GM21529 (cell line): Measurements from ENCODE around the gene PTPN21.

Experiments used
- ATAC-seq: cut with Tn5 transposase; IDR thresholded peaks from one replicate; pipeline ENCODE4 v1.9.1; 2021; ENCODE audit not compliant: unreplicated experiment

PTPN21 gene

DNA sequence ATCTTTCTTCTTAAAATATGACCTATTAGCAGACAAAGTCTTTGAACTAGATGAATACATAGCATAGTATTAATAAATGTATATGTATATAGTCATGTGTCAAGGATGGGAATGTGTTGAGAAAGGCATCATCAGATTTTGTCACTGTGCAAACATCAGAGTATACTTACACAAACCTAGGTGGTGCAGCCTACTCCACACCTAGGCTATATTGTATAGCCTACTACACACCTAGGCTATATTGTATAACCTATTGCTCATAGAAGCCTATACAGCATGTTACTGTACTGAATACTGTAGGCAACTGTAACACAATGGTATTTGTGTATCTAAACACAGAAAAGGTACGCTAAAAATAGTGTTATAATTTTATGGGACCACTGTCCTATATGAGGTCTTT, 47.6 kb downstream of the PTPN21 start:
- no peak for ATAC-seq

DNA sequence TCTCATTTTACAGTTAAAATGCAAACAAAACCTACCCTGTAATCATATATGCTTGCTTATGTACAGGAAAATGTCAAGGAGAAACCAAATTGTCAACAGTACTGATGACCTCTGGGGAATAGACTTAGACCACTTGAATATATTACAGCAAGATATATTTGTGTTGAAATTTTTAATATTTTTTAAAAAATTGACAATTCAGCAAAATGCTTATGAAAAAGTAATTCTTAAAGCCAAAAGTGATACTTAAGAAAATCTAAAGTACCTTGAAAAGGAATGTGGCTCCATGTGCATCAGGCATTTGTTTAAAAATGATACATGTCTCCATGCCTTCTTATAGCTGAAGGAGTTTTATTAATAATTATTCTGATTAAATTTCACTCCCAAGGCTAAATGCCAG, 49.2 kb downstream of the PTPN21 start:
- ATAC-seq, result no peak

DNA sequence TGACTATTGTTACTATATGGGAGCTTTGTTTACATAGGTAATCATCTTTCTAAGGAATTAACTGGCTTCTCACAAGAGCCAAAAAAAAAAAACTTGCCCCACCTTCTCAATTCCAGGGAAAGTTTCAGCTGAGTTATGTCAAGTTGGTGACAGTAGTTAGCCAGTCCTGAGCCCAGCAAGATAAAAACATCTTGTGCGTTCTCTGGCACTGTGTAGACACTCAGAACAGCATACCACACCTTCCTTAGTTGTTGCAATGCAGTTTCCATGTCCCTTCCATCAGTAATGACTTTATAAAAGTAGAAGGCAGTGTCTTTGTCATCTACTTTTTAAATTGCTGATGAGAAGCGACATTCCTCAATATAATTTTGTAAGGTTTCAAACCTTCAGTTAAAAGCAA, 50.2 kb downstream of the PTPN21 start:
- ATAC-seq, result no peak

DNA sequence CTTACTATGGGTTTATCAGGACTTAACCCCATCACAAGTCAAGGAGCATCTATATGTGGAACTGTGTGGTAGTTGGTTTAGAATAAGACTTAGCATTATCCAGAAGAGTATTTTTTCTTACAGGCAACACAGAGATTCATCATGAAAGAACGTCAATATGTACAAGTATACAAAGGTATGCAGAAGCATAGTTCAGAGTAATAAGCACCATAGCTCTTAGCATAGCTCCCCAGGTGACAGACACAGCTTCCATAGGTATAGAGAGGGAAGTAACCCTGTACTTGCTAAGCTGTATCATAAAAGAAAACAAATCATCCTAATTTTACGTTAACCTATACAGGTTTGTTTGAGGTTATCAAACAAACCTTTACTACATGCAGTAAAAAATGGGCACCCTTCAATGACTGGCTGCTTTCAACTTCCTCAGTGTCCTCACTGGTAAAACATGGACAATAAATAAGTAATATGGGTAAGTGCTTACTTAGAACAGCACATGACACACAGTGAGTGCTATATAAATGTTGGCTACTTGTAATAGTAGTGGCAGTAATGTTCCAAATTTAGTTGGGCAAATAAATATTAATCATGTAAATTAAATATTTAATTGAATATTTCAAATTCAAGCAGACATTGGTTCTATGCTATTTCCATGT, 50.9 kb downstream of the PTPN21 start:
- no peak for ATAC-seq

DNA sequence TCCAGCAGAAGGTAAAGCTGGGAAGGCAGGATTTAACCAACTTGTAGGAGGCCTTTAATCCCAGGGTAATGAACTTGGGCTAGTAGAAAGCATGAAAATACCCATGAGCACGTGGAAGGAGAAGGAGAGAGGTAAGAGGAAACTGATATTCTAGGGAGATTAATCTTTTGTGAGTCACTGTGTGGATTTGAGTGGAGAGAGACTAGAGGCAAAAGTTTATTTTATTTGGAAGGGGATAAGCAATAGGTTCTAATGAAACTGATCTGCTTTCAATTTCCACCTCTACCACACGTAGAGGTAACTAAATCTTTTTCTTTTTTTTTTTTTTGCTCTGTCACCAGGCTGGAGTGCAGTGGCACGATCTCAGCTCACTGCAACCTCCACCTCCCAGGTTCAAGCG, 52.1 kb downstream of the PTPN21 start:
- no peak for ATAC-seq

DNA sequence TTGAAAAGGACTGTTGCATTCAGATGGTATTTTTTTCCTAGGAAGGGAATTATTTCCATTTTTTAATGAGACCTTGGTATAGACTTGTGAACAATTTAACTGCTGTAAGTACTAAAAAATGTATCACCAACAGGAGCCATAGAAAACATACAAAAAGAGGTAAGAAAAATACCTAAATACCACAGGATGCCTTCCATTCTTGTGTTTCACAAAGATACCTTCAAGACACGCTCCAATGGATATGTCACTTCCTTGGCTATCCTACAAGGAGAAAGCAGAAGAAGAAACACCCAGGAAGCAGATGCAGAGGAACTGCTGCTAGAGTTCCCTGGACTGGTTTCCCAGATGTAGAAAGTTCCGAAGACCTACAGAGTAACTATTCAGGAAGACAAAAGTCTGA, 54.2 kb downstream of the PTPN21 start:
- no peak for ATAC-seq

DNA sequence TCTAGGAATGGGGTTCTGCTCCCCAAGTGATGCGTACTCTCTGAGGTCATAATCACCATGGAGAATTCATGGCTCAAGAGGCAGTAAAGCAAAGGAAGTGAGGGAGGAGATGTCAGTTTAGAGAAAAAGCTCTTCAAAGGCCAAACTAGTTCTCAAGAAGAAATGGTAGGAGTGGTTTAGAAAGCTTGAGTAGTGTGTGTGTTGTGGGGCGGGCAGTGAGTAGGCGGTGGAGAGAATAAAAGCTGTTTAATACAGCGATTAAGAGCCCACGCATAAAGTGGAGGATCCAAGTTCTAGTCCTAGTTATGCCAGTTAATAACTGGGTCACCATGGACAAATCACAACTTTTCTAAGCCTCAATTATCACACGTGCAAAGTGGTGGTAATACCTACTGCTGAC, 55.6 kb downstream of the PTPN21 start:
- no peak for ATAC-seq

DNA sequence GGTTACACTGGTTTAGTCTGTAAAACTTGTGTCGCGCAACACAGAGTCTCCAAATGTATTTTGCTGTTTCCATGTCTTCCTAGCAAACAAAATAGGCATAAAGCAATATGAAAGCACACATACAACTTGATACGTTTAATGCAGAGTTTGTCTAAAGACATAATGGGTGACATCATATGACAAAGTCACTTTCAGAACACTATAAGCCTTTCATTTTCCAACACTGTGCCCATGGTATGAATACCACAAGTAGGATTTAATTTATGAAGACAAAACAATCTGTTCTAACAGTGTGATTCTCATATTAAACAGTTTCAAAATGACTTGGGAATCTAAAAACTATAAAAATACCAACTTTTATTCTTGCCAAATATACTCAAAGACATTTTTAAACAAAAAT, 58.4 kb downstream of the PTPN21 start:
- ATAC-seq, result no peak

DNA sequence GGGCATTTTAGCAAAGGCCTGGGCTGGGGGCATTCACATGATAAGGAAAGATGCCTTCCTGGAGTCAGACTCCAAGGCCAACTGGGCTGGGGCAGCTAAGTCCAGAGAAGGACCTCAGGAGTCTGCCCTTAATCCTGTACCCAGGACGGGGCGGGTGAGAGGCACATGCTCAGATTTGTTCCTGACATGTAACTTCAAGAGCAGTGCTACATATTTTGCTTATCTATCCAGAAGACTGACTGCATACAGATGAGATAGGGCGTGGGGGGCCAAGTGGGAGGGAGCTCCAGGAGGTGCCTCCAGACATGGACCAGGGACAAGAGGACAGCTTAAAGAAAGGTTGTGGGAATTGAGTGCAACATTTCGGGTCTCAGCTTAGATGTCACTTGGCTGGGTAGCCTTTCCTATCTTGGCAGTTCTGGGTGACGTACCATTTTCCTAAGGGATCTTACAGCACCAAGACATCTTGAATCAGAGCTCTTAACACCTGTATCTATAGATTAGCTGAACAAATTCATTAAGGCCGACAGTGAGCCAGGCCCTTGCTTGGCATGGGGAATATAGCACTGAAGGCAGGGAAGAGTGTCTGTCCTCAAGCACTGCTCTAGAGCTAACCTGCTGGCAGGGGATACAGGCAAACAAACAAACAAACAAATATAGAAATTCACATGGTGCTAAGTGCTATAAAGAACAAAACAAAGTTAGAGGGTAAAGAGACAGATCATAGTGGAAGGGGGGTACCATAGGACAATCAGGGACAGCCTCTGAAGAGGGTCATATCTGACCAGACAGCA, 61.2 kb downstream of the PTPN21 start:
- ATAC-seq, result no peak

DNA sequence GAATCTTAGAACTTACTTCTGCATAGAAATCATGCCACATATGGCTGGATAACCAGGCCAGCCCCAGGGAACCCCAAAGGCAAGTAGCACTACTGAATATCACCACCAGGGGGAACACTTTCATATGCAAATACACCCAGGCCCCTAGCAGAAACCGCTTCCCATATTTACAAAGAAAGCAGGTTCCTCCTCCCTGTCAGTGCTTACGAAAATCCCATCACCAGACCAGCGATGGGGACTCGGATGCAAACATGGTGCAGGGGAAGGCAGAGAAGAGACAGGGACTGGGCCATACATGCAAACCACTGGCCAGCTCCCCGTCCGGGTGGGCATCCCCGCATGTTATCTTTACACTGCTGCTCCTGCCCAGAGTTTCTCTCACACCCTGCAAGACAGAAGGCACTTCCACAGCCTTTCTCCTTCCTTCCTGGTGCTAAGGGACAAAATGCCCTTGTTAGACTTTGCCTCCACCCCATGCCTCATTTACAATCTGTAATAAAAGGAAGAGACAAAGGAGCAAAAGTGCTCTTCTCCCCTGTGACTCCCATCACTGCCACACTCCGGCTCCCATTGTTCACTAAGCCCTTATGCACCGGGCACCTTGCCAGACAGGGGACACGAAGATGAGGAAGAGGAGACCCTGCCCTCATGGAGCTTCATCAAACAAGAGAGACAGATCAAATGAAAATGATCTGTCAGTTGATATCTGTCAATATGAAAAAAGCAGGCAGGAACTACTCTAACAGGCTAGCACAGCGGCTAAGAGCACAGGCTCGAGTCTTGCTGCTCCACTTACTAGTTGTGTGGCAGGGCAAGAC, 62.3 kb downstream of the PTPN21 start:
- peak; percentile 96 for ATAC-seq

DNA sequence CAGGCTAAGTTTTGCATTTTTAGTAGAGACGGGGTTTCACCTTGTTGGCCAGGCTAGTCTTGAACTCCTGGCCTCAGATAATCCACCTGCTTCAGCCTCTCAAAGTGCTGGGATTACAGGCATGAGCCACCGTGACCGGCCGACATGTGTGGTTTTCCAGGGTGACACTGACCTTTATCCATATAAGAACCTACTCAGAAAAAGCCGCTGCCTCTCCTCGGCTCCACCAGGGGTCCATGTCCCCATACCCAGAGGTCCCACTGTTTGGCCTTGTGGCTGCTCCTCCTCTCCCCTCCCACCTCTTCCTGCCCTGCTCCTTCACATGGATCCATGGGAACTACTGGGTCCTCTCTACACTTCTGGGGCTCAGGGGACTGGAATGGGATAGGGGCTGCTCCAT, 64.6 kb downstream of the PTPN21 start:
- ATAC-seq, result no peak

DNA sequence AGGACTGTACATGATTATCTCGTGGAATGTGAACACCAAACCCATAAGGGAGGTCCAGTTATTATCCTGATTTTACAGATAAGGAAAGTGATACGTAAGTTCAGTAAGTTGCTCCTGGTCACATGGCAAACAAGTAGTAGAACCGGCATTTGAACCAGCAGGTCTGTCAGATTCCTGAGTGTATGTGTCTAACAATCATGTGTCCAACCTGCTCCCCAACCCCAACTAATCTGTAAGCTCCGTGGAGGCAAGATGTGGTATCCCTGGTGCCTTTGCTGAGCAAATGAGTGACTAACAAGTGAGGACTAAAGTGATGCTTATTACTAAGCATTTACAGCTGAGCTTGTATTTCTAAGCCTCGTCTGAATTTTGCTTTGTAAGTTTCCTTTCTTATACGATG, 65.9 kb downstream of the PTPN21 start:
- no peak for ATAC-seq

DNA sequence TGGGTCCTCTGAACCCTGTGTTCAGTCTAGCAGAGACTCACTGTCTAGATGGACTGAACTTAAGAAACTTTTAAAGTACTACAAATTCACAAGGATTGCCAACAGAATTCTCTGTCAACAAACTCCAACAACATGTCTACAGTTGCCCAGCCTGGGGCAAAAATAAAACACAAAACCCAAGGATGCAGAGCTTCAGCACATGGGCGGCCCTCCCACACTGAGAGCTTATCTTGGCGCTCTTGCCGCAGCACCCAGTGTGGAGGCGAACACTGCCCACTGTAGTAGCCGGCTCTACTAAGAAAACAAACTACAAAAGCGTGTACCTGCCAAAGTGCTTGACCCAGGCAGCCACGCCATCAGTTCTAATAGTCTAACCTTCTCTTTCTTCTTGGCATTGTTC, 66.7 kb downstream of the PTPN21 start:
- no peak for ATAC-seq

DNA sequence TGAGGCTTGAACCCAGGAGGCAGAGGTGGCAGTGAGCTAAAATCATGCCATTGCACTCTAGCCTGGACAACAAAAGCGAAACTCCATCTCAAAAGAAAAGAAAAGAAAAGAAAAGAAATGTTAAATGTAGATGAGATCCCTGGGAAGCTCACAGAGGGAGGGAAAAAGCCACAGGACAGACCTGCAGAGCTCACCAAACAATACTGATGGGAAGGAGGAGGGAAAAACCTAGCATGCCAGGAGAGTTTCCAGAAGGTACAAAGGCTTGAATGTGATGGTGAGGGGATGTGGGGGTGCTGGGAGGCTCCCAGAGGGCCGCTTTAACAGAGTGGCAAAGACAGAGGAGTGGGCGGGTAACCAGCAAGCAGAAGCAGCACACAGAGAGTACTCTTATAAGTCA, 72.3 kb downstream of the PTPN21 start:
- ATAC-seq, result no peak

DNA sequence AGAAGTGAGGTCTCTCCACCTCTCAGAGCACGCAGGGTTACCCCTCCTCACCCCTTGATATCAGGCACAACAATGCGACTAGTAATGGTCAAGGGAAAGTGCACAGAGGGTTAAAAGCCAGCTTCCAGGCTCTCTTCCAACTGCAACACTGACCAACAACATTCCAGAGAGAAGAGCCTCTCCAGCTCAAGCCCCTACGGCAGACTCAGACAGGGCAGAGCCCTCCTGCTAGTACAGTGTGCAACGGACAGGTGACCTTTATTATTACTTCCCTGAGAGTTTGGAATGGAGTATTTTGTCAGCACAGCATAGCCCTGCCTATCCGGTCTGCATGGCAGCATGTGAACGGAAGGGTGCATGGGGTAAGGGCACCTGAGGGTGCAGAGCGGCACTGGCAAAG, 73.0 kb downstream of the PTPN21 start:
- ATAC-seq, result no peak

DNA sequence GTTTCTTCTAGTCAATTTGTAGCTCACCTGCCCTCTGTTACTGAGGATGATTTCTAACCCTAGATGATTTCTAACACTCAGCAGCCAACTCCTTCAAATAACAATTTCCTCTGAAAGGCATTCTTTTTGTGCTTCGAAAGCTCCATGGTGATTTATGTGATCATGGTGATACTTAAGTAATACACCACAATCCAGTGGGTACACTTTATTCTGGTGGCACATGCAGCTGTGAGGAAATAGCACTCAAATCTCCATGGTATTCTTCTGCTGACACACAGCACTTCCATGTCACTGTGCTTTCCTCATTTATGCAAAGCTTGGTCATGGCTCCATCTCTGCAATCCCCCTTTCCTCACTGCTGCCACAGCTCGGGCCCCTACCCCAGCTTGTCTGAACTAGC, 73.7 kb downstream of the PTPN21 start:
- no peak for ATAC-seq

DNA sequence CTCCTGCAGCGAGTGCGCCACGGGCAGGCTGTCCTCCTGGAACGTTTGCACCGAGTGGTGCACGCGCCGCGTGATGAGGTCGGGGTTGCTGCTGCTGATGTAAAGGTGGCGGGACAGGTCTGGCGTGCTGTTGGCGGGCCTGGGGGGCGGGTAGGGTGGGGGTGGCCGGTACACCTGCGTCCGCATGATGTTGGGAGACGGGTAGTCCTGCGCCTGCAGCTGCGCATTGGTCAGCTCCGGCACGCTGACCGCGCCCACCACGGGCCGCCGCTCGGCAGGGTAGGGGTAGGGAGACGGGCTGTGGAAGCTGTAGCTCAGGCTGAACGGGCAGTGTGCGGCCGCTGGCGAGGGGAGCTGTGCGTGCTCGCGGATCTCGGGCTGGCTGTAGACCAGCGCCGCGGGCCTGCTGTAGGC, 75.2 kb downstream of the PTPN21 start:
- no peak for ATAC-seq

DNA sequence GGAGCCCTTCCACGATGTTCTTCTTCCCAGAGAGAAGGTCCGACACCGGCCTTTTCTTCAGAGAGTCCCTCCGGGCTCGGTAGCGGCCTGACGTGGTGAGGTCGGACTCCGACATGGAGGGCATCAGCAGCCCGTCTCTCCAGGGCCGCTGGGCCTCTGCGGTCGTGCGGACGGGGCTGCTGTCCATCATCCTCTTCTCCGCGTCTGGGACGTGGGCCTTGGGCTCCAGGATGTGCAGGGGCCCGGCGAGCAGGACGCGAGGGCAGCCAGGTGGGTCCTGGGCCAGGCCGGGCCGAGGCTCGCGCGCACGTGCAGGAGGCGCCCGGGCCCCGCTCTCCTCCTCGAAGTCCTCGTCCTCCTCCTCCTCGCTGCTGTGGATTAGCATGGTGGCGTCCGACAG, 75.9 kb downstream of the PTPN21 start:
- ATAC-seq, result no peak

DNA sequence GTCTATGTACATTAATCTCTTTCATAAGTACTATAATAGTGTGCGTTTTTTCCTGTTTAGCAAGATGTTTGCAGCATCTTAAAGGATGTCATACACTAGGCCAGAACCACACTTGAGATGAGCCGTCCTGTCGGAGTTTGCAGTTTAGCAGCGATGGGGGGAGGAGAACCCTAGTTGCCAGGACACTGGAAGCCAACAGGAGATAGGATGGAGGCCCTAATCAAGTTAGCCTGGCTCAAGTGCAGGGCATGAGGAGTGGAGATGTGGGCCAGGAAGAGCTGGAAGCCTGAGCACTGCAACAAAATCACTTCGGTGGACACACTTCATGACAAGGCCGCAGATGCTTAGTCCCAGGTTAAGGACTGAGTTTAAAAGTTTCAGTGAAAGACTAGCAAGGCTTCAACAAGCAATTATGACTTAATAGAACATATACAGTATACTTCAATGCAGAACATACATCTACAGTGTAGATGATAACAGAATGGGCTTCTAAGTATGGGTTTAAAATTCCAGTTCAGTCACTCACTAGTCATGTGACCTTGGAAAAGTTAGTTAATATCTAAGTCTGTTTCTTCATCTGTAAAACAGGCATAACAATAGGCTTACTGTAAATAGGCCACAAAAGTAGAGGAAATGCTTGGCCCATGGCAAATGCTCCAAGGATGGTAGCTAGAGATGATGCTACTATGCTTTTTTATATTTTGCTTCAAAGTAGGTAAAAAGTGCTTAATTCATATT, 77.1 kb downstream of the PTPN21 start:
- ATAC-seq, result no peak

DNA sequence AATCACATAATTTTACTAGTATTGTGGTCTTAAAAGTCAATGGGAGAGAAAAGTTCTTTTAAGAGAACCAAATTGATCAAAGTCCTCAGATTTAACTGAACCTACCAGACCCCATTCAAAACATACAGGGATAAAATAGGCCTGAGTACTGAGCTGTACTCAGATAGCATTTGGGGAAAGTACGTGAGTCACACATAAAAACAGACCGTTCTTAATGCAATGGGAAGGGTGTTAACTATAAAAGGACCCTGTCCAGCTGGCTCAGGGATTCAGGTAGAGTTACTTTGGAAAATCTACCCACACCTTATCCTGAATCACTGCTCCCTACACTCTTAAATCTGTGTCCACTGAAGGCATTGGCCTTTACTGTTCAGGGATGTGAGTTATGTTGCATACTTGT, 78.0 kb downstream of the PTPN21 start:
- ATAC-seq, result no peak

DNA sequence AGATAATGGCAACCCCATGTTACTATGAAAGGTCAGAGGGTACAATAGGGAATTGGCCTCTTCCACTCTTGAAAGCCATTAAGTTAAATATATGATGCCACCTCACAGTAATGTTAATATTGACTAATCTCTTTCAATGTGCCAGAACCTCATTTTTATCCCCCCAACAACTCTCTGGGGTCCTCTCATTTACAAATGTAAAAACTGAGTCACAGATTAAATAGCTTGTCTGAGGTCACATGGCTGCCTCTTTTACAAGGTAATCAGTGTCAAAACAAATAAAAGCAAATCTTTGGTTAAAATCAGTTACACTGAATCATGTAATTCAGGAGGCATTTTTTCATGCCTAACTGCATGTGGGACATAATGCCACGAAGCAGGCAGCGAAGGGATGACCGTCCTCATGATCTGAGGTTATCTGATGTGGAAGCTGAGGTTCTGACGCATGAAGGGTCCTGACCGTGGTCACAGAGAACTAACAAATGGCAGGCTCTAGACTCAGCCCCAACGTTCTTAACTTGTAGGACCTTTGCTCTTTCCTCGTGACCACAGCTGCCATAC, 78.5 kb downstream of the PTPN21 start:
- ATAC-seq, result no peak
